HCT116 (cell line): ENCODE data around the gene POLR3H. TPM values are rescaled to one million over a fixed set of nuclear protein-coding genes. Genes with fewer than 3 reads are reported as not detected.

Experiments
- ATAC-seq: fragments of 200-7000 bp; cut with Tn5 transposase; 2 replicates; pipeline ENCODE4 v1.9.1; 2020; ENCODE audit warnings: mild to moderate bottlenecking, moderate library complexity
- BruUV-seq: library from RNA; stranded (reverse); fragments of 400-500 nt; replicated peaks from 2 replicates; lab custom pipeline; 2021; lab: Mats Ljungman, UMichigan
- CTCF ChIA-PET: fragments of 300-600 bp; sonication (Branson Sonifier 250); formaldehyde crosslinking; loops from one replicate; lab custom pipeline; 2021; ENCODE audit warnings: antibody characterized with exemption; lab: Charles Lee
- POLR2A ChIA-PET: fragments of 300-600, 350-600 bp; sonication (Branson Sonifier 250); formaldehyde crosslinking; loops from one replicate; lab custom pipeline; 2021; ENCODE audit warnings: antibody characterized with exemption; lab: Charles Lee
- RAD21 ChIA-PET, 2 experiments: fragments of 300-600 bp; sonication (Branson Sonifier 250); formaldehyde crosslinking; loops; one replicate each; lab custom pipeline; 2023; ENCODE audit warnings: low total read pairs in 2 of 2; ENCODE audit not compliant: uncharacterized antibody in 2 of 2, unreplicated experiment in 2 of 2, low non-redundant PET in 1 of 2; lab: Charles Lee
- DNase-seq: peaks from one replicate; pipeline ENCODE4 v3.0.0-alpha.2; 2010; ENCODE audit warnings: low read depth, low spot score
- H2AFZ ChIP-seq: fragments of 200-600 bp; shearing (Covaris generic), sonication (generic); 2 replicates; pipeline ENCODE4 v1.6.1; 2017; ENCODE audit warnings: low read depth, mixed run types, mixed read lengths, antibody characterized with exemption, low read length; ENCODE audit not compliant: poor library complexity, severe bottlenecking
- H3K27ac ChIP-seq: 2 replicates; pipeline ENCODE4 v1.5.1; 2012; ENCODE audit warnings: low read depth, low read length
- H3K27me3 ChIP-seq: fragments of 200-600 bp; sonication (generic); 2 replicates; pipeline ENCODE4 v1.6.1; 2016; ENCODE audit warnings: mixed run types, low read length, mixed read lengths; ENCODE audit not compliant: insufficient read depth
- H3K36me3 ChIP-seq, 2 experiments: fragments of 200-500 bp in 1 of 2; fragments of 200-600 bp in 1 of 2; sonication (Bioruptor generic) in 1 of 2; sonication (generic) in 1 of 2; 2 replicates each; pipeline versions ENCODE4 v1.5.1 to v1.6.1; 2014 to 2016; ENCODE audit warnings: low read length in 2 of 2, inconsistent platforms in 1 of 2, mixed read lengths in 1 of 2, mixed run types in 1 of 2; ENCODE audit not compliant: insufficient read depth in 2 of 2, control insufficient read depth in 1 of 2
- H3K4me1 ChIP-seq, 2 experiments: fragments of 200-600 bp in 1 of 2; sonication (generic) in 1 of 2; 2 replicates each; pipeline versions ENCODE4 v1.5.1 to v1.6.1; 2012 to 2017; ENCODE audit warnings: low read length in 2 of 2, inconsistent platforms in 1 of 2, mild to moderate bottlenecking in 1 of 2, mixed read lengths in 1 of 2, mixed run types in 1 of 2, moderate library complexity in 1 of 2; ENCODE audit not compliant: insufficient read depth in 2 of 2, control insufficient read depth in 1 of 2
- H3K4me2 ChIP-seq: fragments of 200-600 bp; sonication (generic); 2 replicates; pipeline ENCODE4 v1.6.1; 2017; ENCODE audit warnings: mixed run types, low read length, mixed read lengths
- H3K4me3 ChIP-seq, 2 experiments: fragments of 200-600 bp in 1 of 2; sonication (generic) in 1 of 2; replicated peaks in 1 of 2; 2 replicates each; pipeline ENCODE4 v1.5.1; 2011 to 2016; ENCODE audit warnings: low read length in 2 of 2, control low read depth in 1 of 2, low read depth in 1 of 2, mild to moderate bottlenecking in 1 of 2, mixed read lengths in 1 of 2, mixed run types in 1 of 2
- H3K79me2 ChIP-seq: fragments of 200-600 bp; sonication (generic); 2 replicates; pipeline ENCODE4 v1.6.1; 2017; ENCODE audit warnings: mild to moderate bottlenecking, mixed run types, low read length, moderate library complexity, mixed read lengths; ENCODE audit not compliant: insufficient read depth
- H3K9ac ChIP-seq: fragments of 200-600 bp; sonication (generic); 2 replicates; pipeline ENCODE4 v1.6.1; 2016; ENCODE audit warnings: low read length, mixed read lengths
- H3K9me2 ChIP-seq: fragments of 200-600 bp; sonication (generic), shearing (Covaris generic); 2 replicates; pipeline ENCODE4 v1.6.1; 2017; ENCODE audit warnings: mixed run types, mild to moderate bottlenecking, moderate library complexity; ENCODE audit not compliant: insufficient read depth
- H3K9me3 ChIP-seq, 2 experiments: fragments of 200-500 bp in 1 of 2; fragments of 200-600 bp in 1 of 2; sonication (Bioruptor generic) in 1 of 2; sonication (generic) in 1 of 2; 2 replicates each; pipeline ENCODE4 v1.6.1; 2014 to 2017; ENCODE audit warnings: low read length in 2 of 2, mixed read lengths in 2 of 2, inconsistent platforms in 1 of 2, low read depth in 1 of 2, mild to moderate bottlenecking in 1 of 2, mixed run types in 1 of 2, moderate library complexity in 1 of 2; ENCODE audit not compliant: control insufficient read depth in 1 of 2, insufficient read depth in 1 of 2
- H4K20me1 ChIP-seq: fragments of 200-600 bp; sonication (generic), shearing (Covaris generic); 2 replicates; pipeline ENCODE4 v1.6.1; 2017; ENCODE audit warnings: mixed run types, mild to moderate bottlenecking, moderate library complexity; ENCODE audit not compliant: insufficient read depth
- CBX3 ChIP-seq: IDR thresholded peaks from 2 replicates; pipeline ENCODE4 v1.6.1; 2012; ENCODE audit warnings: low read depth
- CEBPB ChIP-seq: IDR thresholded peaks from 2 replicates; pipeline ENCODE4 v1.6.1; 2012; ENCODE audit warnings: low read depth
- EGR1 ChIP-seq: IDR thresholded peaks from 2 replicates; pipeline ENCODE4 v1.6.1; 2012; ENCODE audit warnings: low read depth
- ELF1 ChIP-seq: IDR thresholded peaks from 2 replicates; pipeline ENCODE4 v1.6.1; 2012; ENCODE audit warnings: low read depth, borderline replicate concordance
- EZH2phosphoT487 ChIP-seq: fragments of 200-600 bp; IDR thresholded peaks from 2 replicates; pipeline ENCODE4 v1.6.1; 2018; ENCODE audit warnings: antibody characterized with exemption, borderline replicate concordance
- FOSL1 ChIP-seq: IDR thresholded peaks from 2 replicates; pipeline ENCODE4 v1.6.1; 2012; ENCODE audit warnings: low read depth
- JUND ChIP-seq: IDR thresholded peaks from 2 replicates; pipeline ENCODE4 v1.6.1; 2012
- POLR2A ChIP-seq: IDR thresholded peaks from 2 replicates; pipeline ENCODE4 v1.7.0; 2011; ENCODE audit warnings: borderline replicate concordance; ENCODE audit not compliant: insufficient read depth, insufficient read length; ENCODE audit errors: extremely low read depth
- POLR2AphosphoS5 ChIP-seq: IDR thresholded peaks from 2 replicates; pipeline ENCODE4 v1.6.1; 2011; ENCODE audit warnings: mild to moderate bottlenecking, low read depth, low read length, moderate library complexity
- SIN3A ChIP-seq: IDR thresholded peaks from 2 replicates; pipeline ENCODE4 v1.6.1; 2012; ENCODE audit warnings: low read depth
- SP1 ChIP-seq: IDR thresholded peaks from 2 replicates; pipeline ENCODE4 v1.6.1; 2012; ENCODE audit warnings: low read depth
- SRF ChIP-seq: IDR thresholded peaks from 2 replicates; pipeline ENCODE4 v1.6.1; 2012; ENCODE audit warnings: low read depth
- YY1 ChIP-seq: IDR thresholded peaks from 2 replicates; pipeline ENCODE4 v1.6.1; 2011; ENCODE audit warnings: low read length, low read depth, moderate library complexity, mild to moderate bottlenecking; ENCODE audit not compliant: insufficient replicate concordance; ENCODE audit errors: extremely low read depth
- ZFX ChIP-seq: fragments of 450-650 bp; IDR thresholded peaks from 2 replicates; pipeline ENCODE4 v1.6.1; 2017
- ZNF274 ChIP-seq: fragments of 200-500 bp; sonication (Bioruptor generic); IDR thresholded peaks from 2 replicates; pipeline ENCODE4 v1.6.1; 2014; ENCODE audit warnings: mild to moderate bottlenecking, low read depth, low read length, inconsistent platforms
- intact Hi-C: fragments of 100-400 bp; cut with micrococcal nuclease; formaldehyde crosslinking; loops from 2 replicates; pipeline ENCODE4 v1.10.0; 2022
- total RNA-seq: library from RNA; stranded (reverse); gene quantifications from one replicate; pipeline ENCODE4 v1.2.1, GENCODE V29; 2021; ENCODE audit not compliant: unreplicated experiment
- TF ChIP-seq, protein P1 (sequence below): IDR thresholded peaks from 2 replicates; pipeline ENCODE4 v1.6.1; 2012
- TF ChIP-seq, protein P2 (sequence below): IDR thresholded peaks from 2 replicates; pipeline ENCODE4 v1.6.1; 2011; ENCODE audit warnings: mild to moderate bottlenecking, low read length, moderate library complexity; ENCODE audit not compliant: insufficient replicate concordance; ENCODE audit errors: extremely low read depth
- TF ChIP-seq, protein P3 (sequence below): IDR thresholded peaks from 2 replicates; pipeline ENCODE4 v1.6.1; 2012; ENCODE audit warnings: low read depth
- TF ChIP-seq, protein P4 (sequence below): IDR thresholded peaks from 2 replicates; pipeline ENCODE4 v1.6.1; 2012

POLR3H gene
- total RNA-seq, 1 experiment from 2014 or later = 62.1 TPM

DNA sequence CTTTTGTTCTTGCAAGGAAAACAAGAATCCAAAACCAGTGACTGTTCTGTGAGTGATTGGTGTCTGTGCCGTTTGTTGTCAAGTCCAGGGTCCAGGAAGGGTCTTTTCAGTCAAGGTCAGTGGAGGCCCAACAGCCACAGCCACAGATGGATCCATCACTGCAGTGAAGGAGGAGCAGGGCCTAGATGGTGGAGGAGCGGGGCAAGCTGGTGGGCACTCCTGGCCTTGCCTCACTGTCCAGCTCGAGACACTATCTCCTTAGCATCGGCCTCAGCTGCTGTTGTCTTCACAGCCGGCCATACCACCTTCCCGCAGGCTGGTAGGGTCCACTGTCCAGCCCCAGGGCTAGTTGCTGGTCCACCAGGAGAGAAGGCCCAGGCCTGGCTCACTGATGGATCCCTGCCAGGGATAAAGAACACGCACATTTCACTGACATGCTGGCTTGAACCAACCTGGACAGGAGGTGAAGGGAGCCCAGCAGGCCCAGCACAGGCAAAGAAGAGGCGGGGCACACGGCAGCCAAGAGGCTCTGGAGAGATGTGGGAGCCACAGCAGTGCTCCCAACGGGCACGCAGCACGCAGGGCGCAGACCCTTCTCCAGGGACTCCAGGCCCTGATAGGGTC lies 15.2 kb downstream of the POLR3H start:
- TF ChIP-seq FOSL1 (no peak), POLR2AphosphoS5 (no peak; the same call in 1 of the 2 replicates), SP1 (no peak), ELF1 (no peak), YY1 (no peak), SIN3A (no peak), POLR2A (no peak), EGR1 (no peak), SRF (no peak), JUND (no peak), ZFX (no peak), CEBPB (no peak), EZH2phosphoT487 (no peak), ZNF274 (no peak), CBX3 (no peak)
- TF ChIP-seq, protein P1, sequence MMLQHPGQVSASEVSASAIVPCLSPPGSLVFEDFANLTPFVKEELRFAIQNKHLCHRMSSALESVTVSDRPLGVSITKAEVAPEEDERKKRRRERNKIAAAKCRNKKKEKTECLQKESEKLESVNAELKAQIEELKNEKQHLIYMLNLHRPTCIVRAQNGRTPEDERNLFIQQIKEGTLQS = no peak
- TF ChIP-seq, protein P2, sequence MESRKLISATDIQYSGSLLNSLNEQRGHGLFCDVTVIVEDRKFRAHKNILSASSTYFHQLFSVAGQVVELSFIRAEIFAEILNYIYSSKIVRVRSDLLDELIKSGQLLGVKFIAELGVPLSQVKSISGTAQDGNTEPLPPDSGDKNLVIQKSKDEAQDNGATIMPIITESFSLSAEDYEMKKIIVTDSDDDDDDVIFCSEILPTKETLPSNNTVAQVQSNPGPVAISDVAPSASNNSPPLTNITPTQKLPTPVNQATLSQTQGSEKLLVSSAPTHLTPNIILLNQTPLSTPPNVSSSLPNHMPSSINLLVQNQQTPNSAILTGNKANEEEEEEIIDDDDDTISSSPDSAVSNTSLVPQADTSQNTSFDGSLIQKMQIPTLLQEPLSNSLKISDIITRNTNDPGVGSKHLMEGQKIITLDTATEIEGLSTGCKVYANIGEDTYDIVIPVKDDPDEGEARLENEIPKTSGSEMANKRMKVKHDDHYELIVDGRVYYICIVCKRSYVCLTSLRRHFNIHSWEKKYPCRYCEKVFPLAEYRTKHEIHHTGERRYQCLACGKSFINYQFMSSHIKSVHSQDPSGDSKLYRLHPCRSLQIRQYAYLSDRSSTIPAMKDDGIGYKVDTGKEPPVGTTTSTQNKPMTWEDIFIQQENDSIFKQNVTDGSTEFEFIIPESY = no peak
- TF ChIP-seq, protein P3, sequence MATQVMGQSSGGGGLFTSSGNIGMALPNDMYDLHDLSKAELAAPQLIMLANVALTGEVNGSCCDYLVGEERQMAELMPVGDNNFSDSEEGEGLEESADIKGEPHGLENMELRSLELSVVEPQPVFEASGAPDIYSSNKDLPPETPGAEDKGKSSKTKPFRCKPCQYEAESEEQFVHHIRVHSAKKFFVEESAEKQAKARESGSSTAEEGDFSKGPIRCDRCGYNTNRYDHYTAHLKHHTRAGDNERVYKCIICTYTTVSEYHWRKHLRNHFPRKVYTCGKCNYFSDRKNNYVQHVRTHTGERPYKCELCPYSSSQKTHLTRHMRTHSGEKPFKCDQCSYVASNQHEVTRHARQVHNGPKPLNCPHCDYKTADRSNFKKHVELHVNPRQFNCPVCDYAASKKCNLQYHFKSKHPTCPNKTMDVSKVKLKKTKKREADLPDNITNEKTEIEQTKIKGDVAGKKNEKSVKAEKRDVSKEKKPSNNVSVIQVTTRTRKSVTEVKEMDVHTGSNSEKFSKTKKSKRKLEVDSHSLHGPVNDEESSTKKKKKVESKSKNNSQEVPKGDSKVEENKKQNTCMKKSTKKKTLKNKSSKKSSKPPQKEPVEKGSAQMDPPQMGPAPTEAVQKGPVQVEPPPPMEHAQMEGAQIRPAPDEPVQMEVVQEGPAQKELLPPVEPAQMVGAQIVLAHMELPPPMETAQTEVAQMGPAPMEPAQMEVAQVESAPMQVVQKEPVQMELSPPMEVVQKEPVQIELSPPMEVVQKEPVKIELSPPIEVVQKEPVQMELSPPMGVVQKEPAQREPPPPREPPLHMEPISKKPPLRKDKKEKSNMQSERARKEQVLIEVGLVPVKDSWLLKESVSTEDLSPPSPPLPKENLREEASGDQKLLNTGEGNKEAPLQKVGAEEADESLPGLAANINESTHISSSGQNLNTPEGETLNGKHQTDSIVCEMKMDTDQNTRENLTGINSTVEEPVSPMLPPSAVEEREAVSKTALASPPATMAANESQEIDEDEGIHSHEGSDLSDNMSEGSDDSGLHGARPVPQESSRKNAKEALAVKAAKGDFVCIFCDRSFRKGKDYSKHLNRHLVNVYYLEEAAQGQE = no peak
- TF ChIP-seq, protein P4, sequence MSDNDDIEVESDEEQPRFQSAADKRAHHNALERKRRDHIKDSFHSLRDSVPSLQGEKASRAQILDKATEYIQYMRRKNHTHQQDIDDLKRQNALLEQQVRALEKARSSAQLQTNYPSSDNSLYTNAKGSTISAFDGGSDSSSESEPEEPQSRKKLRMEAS = no peak
- Histone ChIP-seq H3K4me1 (no peaks in the 10 kb centered on the region), H3K79me2 (peaks cover 39% of the 10 kb centered on the region), H3K4me2 (no peak overlapping the region), H3K9ac (no peak overlapping the region), H4K20me1 (peaks cover 9% of the 10 kb centered on the region; the same call in 1 of the 2 replicates), H3K36me3 (peaks cover 46 to 73% of the 10 kb centered on the region in 2 experiments; a peak in 3 of 4 replicates), H3K4me3 (no peak overlapping the region), H3K9me2 (no peaks in the 10 kb centered on the region), H3K27me3 (no peaks in the 10 kb centered on the region), H3K9me3 (no peaks in the 10 kb centered on the region), H3K27ac (peak overlapping the region; percentile 40; the same call in 1 of the 2 replicates), H2AFZ (no peak overlapping the region)
- intact Hi-C loops = no loop called here
- POLR2A ChIA-PET = interaction anchor here (0.6 kb wide), 1 partner anchor 148 kb away, joined by 9 read pairs; no protein-coding TSS in a partner anchor
- no TSS peak for BruUV-seq
- no peak for DNase-seq
- ATAC-seq = no peak
- RAD21 ChIA-PET = no interaction called here
- CTCF ChIA-PET = interaction anchor here (3.5 kb wide), 1 partner anchor 126 kb away, joined by 35 read pairs; no protein-coding TSS in a partner anchor
